ENCODE results near the gene SLC6A1.
A peak's percentile ranks its signal among the peaks of the same experiment; 100 is the strongest.

The SLC6A1 gene

GRCh38 chr3:10972072-10972782, 20.3 kb upstream of the SLC6A1 start:
- no peak for DNase-seq

- no peak for DNase-seq
Observed at GRCh38 chr3:10973046-10973595, 19.4 kb upstream of the SLC6A1 start.

GRCh38 chr3:10974131-10974530, 18.4 kb upstream of the SLC6A1 start:
- no peak for DNase-seq

GRCh38 chr3:10974746-10975375, 17.7 kb upstream of the SLC6A1 start:
- DNase-seq: no peak

- DNase-seq: no peak
Observed at GRCh38 chr3:10975695-10976234, 16.8 kb upstream of the SLC6A1 start.

GRCh38 chr3:10976770-10977169, 15.8 kb upstream of the SLC6A1 start:
- peak; percentile 4 for DNase-seq

GRCh38 chr3:10977892-10978510, 14.5 kb upstream of the SLC6A1 start:
- no peak for DNase-seq

GRCh38 chr3:10978956-10979355, 13.6 kb upstream of the SLC6A1 start:
- DNase-seq: no peak

- no peak for DNase-seq
Observed at GRCh38 chr3:10980312-10980711, 12.2 kb upstream of the SLC6A1 start.

GRCh38 chr3:10981031-10981430, 11.5 kb upstream of the SLC6A1 start:
- DNase-seq: no peak

- no peak for DNase-seq
Observed at GRCh38 chr3:10981961-10982360, 10.6 kb upstream of the SLC6A1 start.

GRCh38 chr3:10982782-10983181, 9.8 kb upstream of the SLC6A1 start:
- no peak for DNase-seq

- DNase-seq: peak; percentile 41
Observed at GRCh38 chr3:10983219-10983916, 9.2 kb upstream of the SLC6A1 start.

- DNase-seq: no peak
Observed at GRCh38 chr3:10984371-10984896, 8.1 kb upstream of the SLC6A1 start.

GRCh38 chr3:10985181-10985580, 7.4 kb upstream of the SLC6A1 start:
- no peak for DNase-seq

- DNase-seq: no peak
Observed at GRCh38 chr3:10986592-10986991, 6.0 kb upstream of the SLC6A1 start.

- no peak for DNase-seq
Observed at GRCh38 chr3:10988001-10988665, 4.4 kb upstream of the SLC6A1 start.

GRCh38 chr3:10988991-10989484, 3.5 kb upstream of the SLC6A1 start:
- no peak for DNase-seq

GRCh38 chr3:10992943-10993728, 588 bp downstream of the SLC6A1 start:
- DNase-seq: no peak

- DNase-seq: no peak
Observed at GRCh38 chr3:10993729-10994065, 1.1 kb downstream of the SLC6A1 start.

- no peak for DNase-seq
Observed at GRCh38 chr3:10994306-10994705, 1.8 kb downstream of the SLC6A1 start.

Measured in activated CD4-positive, alpha-beta T cell treated with anti-CD3 and anti-CD28 coated beads, Interleukin-2, amount 50 U/mL, for 16 hours (primary cell).